SH-SY5Y (cell line): Measurements from ENCODE around the gene CELSR1.

ENCODE experiments used
- GATA2 ChIP-seq: IDR thresholded peaks from 2 replicates; pipeline ENCODE4 v1.6.1; 2011; ENCODE audit warnings: mild to moderate bottlenecking, low read depth, low read length
- GATA3 ChIP-seq: IDR thresholded peaks from 2 replicates; pipeline ENCODE4 v1.6.1; 2011; ENCODE audit warnings: low read depth, mild to moderate bottlenecking, low read length, moderate library complexity

GRCh38 chr22:46587061-46587460 lies 49.6 kb upstream of the CELSR1 start:
- TF ChIP-seq GATA3 = no peak
- TF ChIP-seq GATA2 = no peak
